ENCODE measurements around the gene ZBTB8A. TPM values are rescaled to one million over a fixed set of nuclear protein-coding genes. Genes with fewer than 3 reads are reported as not detected.

Gene ZBTB8A
- total RNA-seq, 2 donors from 2014 or later = 3.3 to 4.8 TPM

DNA sequence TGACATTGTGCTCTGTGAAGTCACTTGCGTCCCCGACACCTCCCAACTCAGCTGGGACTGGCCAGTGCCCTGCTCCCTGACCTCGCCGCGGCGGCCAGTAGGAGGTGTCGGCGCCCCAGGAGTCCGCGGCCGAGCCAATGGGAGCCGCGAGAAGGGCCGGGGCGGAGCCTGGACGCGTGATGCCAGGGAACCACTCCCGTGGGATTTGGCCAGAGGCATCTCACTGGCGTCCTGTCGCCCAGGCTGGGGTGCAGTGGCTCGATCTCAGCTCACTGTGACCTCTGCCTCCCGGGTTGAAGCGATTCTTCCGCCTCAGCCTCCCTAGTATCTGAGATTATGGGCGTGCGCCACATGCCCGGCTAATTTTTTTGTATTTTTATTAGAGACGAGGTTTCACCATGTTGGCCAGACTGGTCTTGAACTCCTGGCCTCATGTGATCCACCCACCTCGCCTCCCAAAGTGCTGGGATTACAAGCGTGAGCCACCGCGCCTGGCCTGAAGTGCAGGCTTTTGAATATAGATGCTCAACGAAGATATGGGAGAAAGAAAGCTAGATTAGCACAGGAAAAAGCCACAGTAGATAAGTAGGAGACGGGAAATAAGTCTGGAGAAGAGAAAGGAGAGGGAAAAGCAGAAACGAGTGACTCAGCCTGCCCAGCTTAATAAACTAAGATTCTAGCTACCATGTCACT, 73.1 kb downstream of the ZBTB8A start:
- peak; percentile 91 for DNase-seq (ENCODE audit: low spot score)
- Histone ChIP-seq H3K9me3 (no peaks in the 10 kb centered on the region), H3K27ac (peak overlapping the region; percentile 9 to 46), H3K27me3 (no peaks in the 10 kb centered on the region), H3K4me3 (peak overlapping the region; percentile 43 to 49), H3K36me3 (no peaks in the 10 kb centered on the region), H3K4me1 (peaks cover 0 to 4% of the 10 kb centered on the region in 2 donors)
- peak in 1 of 2 donors; percentile 52 for TF ChIP-seq CTCF (IDR thresholded peaks at IDR 0.05)

GRCh38 chr1:32613472-32613871, 74.2 kb downstream of the ZBTB8A start:
- no peaks in the 10 kb centered on the region for H3K9me3 ChIP-seq
- no peak for TF ChIP-seq CTCF (IDR thresholded peaks at IDR 0.05)
- H3K4me1 ChIP-seq = peaks cover 0 to 4% of the 10 kb centered on the region in 2 donors
- no peaks in the 10 kb centered on the region for H3K36me3 ChIP-seq
- no peaks in the 10 kb centered on the region for H3K27me3 ChIP-seq
- DNase-seq (ENCODE audit: low spot score) = no peak
- H3K27ac ChIP-seq = no peak overlapping the region
- H3K4me3 ChIP-seq = no peak overlapping the region

- H3K4me1 ChIP-seq = no peaks in the 10 kb centered on the region
- DNase-seq (ENCODE audit: low spot score) = no peak
- H3K9me3 ChIP-seq = no peaks in the 10 kb centered on the region
- no peak overlapping the region for H3K27ac ChIP-seq
- no peak for TF ChIP-seq CTCF (IDR thresholded peaks at IDR 0.05)
- no peaks in the 10 kb centered on the region for H3K27me3 ChIP-seq
- no peak overlapping the region for H3K4me3 ChIP-seq
- no peaks in the 10 kb centered on the region for H3K36me3 ChIP-seq
Measured at GRCh38 chr1:32618673-32619221, 79.5 kb downstream of the ZBTB8A start.

DNA sequence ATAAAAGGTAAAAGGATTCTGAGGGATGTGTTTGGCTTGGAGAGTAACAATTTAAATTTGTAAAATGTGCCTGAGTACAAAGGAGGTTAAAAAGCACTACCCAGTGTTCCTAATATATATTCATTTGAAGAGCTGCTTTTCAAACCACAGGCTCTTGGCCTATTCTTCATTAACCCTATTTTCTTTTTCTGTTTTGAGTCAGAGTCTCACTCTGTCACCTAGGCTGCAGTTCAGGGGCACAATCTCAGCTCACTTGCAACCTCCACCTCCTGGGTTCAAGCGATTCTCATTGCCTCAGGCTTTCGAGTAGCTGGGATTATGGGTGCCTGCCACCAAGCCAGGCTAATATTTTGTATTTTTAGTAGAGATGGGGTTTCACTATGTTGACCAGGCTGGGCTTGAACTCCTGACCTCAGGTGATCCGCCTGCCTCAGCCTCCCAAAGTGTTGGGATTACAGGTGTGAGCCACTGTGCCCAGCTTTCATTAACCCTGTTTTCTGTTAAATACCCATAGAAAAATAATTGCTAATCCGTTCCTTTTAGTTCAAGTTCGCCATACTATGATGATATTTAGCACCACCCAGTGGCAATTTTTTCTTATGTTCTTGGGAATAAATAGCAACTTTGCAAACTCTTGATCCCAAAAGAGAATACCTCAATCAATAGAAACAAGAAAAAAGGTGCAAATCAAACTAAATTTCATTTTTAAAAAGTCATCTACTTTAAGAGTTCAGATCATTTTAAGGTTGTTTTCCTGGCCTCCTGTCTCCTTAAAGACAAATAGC, 80.7 kb downstream of the ZBTB8A start:
- H3K27ac ChIP-seq = no peak overlapping the region
- no peaks in the 10 kb centered on the region for H3K9me3 ChIP-seq
- no peaks in the 10 kb centered on the region for H3K27me3 ChIP-seq
- DNase-seq (ENCODE audit: low spot score) = no peak
- TF ChIP-seq CTCF (IDR thresholded peaks at IDR 0.05) = peak in 1 of 2 donors; percentile 38
- no peaks in the 10 kb centered on the region for H3K4me1 ChIP-seq
- no peaks in the 10 kb centered on the region for H3K36me3 ChIP-seq
- no peak overlapping the region for H3K4me3 ChIP-seq

- no peaks in the 10 kb centered on the region for H3K36me3 ChIP-seq
Measured at GRCh38 chr1:32622205-32622604, 83.0 kb downstream of the ZBTB8A start.

More at GRCh38 chr1:32622205-32622604, 83.0 kb downstream of the ZBTB8A start:
- Histone ChIP-seq H3K4me1 (no peaks in the 10 kb centered on the region), H3K9me3 (no peaks in the 10 kb centered on the region), H3K27me3 (no peaks in the 10 kb centered on the region), H3K27ac (no peak overlapping the region), H3K4me3 (no peak overlapping the region)
- no peak for DNase-seq (ENCODE audit: low spot score)
- no peak for TF ChIP-seq CTCF (IDR thresholded peaks at IDR 0.05)

Measured in right atrium auricular region (tissue), 2 donors.